ENCODE results near the gene TEX14.

DNA sequence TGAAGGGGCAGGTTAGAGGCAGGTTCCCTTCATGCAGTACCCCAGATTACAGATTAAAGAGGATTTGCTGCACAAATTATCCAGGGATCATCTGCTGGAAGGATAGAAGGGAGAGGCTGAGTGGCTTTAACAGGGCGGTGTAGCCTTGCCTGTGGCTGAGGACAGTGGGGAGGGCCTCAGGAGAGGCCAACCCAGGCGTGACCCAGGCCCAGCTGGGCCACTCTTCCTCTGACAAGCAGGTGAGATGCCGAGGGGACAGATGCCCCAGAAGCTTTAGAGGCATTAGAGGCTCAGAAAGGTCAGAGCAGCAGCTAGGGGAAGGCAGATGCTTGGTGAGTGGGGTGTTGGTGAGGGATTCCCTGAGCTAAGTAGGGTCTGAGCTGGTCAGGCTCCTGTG is 159.3 kb downstream of the TEX14 start:
- TF ChIP-seq, protein P1, sequence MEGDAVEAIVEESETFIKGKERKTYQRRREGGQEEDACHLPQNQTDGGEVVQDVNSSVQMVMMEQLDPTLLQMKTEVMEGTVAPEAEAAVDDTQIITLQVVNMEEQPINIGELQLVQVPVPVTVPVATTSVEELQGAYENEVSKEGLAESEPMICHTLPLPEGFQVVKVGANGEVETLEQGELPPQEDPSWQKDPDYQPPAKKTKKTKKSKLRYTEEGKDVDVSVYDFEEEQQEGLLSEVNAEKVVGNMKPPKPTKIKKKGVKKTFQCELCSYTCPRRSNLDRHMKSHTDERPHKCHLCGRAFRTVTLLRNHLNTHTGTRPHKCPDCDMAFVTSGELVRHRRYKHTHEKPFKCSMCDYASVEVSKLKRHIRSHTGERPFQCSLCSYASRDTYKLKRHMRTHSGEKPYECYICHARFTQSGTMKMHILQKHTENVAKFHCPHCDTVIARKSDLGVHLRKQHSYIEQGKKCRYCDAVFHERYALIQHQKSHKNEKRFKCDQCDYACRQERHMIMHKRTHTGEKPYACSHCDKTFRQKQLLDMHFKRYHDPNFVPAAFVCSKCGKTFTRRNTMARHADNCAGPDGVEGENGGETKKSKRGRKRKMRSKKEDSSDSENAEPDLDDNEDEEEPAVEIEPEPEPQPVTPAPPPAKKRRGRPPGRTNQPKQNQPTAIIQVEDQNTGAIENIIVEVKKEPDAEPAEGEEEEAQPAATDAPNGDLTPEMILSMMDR (IDR thresholded peaks at IDR 0.05), result no peak
- no peak for TF ChIP-seq POLR2A (IDR thresholded peaks at IDR 0.05)

All from heart left ventricle (tissue), 13 donors.